Stimulated activated CD8-positive, alpha-beta memory T cell treated with anti-CD3 and anti-CD28 coated beads, Interleukin-4, amount 100 ng/mL, for 1 hour (primary cell): Measurements from ENCODE around the gene RFESD.
"Not testable (repeated sequence)": the region's sequence is repeated elsewhere in the genome, so short reads cannot be mapped to it uniquely, and the experiment has no call there.

ENCODE experiments used
- DNase-seq, 2 donors: peaks; one replicate each; pipeline ENCODE4 v3.0.0-alpha.2; 2020; ENCODE audit warnings: low read depth in 2 of 2, low spot score in 1 of 2

The RFESD gene

DNA sequence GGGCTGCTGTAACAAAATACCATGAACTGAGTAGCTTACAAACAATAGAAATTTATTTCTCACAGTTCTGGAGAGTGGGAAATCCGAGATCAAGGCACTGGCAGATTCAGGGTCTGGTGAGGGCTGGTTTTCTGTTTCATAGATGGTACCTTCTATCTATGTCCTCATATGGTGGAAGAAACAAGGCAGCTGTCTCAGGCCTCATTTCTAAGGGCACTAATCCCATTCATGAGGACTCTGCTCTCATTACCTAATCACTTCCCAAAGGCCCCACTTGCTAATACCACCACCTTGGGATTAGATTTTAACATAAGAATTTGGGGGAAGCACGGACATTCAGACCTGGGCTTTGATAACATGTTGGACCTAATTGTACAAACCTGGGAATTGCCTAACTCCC lies 13.5 kb downstream of the RFESD start:
- no peak for DNase-seq

DNA sequence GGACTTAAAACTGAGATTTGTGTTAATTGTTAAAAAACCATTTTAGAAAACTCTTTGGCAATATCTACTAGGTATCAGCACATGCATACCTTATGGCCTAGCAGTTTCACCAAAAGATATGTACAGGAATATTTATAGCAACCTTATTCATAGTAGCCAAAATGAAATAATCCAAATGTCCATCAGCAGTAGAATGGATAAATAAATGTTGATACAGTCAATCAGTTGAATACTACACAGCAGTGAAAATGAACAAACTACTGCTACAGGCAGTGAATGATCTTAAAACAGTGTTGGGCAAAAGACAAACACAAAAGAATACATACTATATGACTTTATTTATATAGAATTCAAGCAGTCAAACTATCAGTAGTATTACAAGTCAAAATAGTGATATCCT lies 16.4 kb downstream of the RFESD start:
- DNase-seq = no peak

DNA sequence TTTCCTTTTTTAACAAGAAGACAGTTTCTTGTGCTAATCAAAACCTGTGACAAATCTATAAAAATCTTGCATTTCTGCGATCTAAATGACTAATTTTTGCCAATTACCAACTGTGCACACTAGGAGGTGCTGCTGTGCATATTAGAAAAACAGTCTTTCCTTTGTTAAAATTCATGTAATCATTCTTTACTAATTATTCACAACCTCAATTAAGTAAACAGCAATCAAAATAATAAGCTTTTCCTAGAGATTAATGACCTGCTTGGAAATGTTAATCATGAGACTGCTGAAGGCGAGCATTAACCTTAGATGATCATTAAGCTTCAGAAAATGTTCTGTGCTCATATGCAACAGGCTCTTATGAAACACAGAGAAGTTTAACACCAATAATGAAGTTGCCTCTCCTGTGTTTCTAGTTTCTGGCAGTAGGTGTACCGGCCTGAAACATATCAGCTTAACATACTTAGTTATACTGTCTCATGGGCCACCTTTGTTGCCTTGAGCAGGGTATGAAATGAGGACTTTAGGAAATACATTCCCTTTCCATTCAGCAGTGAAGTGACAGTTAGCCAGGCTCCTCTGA lies 17.7 kb downstream of the RFESD start:
- DNase-seq = no peak

DNA sequence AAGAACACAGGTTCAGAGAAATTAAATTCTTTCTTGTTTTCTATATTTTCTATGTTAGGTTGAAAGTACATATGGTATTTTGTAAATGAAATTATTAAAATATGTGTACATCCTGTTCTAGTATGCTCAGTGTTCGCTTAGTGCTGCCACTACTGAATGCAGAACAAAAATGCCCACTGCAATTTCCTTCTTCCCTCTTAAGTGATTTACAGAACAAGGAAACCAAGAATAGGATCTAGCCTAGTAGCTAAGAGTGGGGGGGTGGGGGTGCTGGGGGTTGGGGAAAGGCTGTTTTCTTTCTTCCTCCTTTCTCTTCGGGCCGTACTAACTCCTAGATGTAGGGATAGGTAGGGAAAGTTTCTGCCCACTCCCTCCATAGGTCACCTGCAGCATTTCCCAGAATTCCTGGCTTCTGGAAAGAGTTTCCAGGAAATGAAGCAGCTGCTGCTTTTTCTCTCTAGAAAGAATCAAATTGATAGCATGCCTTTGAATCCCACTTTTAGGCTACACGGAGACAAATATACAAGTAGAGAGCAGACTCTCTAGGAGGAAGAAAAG lies 20.6 kb downstream of the RFESD start:
- no peak for DNase-seq

DNA sequence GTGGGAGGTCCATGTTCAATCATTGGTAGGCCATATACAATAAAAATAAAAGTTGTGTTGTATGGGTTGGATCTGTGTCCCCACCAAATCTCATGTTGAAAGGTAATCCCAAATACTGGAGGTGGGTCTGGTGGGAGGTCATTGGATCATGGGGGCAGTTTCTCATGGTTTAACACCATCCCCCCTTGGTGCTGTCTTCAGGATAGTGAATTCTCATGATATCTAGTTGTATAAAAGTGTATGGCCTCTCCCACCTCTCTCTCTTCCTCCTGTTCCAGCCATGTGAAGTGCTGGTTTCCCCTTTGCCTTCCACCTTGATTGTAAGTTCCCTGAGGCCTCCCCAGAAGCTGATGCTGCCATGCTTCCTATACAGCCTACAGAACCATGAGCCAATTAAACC lies 21.1 kb downstream of the RFESD start:
- DNase-seq = no peak

DNA sequence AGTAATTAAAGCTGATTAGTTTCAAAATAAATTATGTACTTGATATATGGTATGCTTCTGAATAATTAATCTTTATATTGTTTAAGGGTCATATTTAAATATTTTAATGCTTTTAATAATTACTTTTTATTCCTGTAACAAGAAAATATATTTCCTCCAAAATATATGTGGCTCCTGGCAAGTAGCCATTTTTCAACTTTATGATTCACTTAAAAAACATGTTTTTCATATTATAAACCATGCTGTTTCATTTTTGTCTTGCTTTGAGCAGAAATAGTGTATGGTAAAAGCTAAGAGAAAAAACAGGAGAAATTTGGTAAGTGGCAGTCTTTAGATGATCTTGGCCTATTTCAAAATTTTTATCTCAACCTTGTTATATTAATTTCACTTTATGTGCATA lies 21.6 kb downstream of the RFESD start:
- no peak for DNase-seq

DNA sequence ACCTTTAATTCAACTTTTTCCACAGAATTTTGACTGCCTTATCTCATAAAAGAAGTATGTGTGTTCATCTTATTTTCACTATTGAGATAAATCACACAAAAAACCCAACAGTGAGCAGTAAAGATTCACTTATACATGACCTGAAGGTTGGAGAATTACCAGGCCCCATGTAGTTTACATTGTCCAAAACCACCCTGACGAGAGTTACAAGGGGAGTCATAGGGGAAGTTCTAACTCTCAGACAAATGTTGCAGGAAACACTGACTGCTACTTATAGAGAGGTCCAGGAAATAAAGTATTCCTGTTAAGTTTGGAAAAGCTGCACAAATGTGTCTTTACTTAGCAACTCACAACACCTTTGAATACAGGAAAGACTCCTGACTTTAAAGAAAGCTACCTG lies 22.2 kb downstream of the RFESD start:
- no peak for DNase-seq

DNA sequence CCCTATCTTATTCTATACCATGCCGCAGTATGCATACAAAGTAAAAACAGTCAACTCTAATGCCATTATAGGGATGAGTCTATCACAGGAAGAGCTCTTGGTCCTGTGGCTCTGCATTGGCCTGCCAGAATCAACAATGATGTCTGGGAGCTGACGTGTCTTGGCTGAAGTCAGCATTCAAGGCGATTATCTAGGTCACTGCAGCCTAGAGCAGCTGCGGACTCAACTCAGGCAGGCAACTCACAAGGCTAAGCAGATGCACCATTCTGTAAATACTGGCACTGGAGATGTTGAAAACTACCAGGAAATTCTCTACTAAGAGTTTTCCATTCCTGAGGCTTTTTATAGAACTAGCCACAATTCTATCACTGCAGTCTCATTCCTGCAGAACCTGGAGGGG lies 23.0 kb downstream of the RFESD start:
- no peak for DNase-seq

DNA sequence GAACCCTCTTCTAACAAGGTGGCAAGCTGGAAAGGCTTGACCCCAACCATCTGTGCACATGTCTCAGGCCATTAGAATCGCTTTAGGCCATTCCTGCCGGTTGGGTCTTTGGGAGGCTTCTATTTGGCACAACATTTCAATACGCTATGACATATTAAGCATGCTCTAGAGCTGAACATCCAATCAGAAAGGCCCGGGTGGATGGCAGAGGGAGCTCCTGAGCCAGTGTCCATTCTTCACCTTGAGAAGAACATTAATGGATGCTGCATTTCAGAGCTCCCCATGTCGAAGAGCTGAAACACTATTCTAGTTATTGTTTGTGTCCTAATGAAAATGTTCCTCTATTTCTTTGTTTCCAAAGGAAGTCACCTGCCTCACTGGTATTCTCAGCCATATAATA lies 23.4 kb downstream of the RFESD start:
- DNase-seq = no peak

DNA sequence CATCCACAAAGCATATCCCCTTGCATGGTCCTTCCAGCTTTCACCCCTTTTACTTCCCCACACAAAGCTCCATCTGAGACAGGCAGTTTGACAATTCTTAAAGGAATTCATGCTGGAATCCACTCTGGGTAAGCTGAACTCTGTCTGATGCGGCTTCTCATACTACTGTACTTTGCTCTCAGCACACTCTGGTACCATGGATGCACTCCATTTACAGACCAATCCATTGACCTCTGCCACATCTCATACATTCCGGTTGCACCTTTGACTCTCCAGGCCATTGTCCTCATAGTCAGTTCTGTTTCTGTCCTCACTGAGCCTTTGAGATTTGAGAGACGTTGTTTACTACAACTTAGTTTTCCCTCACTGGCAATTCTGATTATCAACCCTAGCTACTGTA lies 24.0 kb downstream of the RFESD start:
- no peak for DNase-seq

DNA sequence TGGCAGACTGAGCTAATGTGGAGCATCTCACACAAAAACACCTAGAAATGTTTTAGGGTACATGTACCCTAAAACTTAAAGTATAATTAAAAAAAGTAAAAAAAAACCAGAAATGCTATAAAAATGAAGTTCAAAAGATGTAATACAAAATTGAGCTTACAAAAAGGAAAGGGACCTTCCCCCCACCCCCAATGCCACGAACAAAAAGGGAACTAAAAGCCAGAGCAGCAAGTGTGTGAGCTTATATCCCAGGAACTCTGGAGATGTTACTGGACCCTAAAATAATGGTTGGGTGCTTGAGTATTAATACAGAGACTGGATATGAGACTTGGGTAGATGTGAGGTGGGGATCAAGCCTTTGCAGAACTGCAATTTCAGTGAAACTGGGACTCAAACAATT lies 25.2 kb downstream of the RFESD start:
- DNase-seq = no peak

DNA sequence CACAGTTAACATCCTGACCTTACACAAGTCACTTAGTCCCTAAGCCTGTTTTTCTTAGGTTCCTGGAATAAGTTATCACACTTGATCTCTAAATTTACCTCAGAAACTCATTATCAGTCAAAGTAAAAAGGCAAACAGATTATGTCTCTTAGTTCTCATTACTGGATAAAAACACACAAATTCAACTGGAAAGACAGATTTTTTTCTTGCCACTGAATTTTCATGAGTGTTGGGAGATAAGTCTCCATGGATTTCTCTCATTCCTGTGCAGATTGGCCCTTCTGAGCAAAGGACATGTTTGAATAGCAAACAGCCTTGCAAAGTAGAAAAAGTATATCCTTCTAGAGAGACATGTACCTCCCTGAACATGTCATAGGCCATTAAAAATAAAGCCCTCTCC lies 26.1 kb downstream of the RFESD start:
- no peak for DNase-seq

DNA sequence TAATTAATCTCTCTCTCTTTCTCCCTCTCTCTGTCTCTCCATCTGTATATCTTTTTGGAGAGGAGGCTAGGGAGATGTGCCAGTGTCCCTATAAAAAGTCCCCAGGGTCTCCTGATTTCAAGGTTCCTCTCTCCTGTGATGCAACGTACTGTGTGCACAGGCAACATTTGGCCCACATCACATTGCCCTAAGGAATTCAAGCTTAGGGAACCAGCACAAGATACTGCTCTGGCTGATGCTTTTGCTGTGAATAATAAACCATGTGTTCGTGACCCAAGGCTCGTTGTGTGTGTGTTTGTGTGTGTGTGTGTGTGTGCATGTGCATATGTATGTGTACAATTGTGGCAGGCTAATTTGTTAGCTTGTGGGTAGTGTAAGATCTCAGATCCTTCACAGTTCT lies 26.5 kb downstream of the RFESD start:
- DNase-seq = no peak

DNA sequence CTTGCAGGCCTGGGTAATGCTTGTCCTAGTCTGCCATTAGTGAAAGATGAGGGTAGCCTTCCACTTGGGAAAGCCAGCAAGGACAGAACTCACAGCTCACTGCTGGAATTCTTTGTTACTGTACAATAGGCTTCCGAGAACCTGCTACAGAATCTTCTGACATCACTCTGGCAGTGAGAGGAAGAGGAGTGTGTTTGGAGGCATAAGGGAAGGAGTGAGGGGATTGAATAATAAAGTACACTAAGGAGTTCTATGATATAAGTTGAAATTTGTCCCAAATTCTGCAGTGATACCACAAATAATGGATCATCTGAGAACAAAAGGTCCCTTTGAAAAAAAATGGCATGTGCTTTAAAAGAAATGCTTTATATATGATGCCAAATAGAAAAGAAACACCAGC lies 36.3 kb downstream of the RFESD start, which contains the start of gene SPATA9:
SPATA9 (minus strand) TSS at position 101 of the 400 bp plus-strand sequence. CDS start 137 bp downstream, outside the sequence.
- no peak for DNase-seq

DNA sequence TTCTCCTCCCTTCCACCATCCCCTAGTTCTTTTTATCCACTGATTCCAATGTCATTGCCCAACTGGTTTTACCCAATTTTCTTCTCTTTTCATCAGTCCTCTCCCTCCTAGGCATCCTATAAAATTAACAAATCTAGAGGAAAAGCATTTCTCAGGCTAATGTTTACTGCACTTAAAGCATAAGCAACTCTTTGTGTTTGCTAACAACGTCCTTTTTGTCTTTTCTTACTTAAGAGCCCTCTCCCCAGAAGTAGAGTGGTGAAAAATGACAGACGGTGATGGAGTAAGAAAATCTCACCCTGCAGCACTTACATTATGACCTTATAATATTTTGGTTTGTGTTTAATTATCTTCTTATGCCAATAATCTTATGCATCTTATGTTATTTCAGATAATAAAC lies 37.8 kb downstream of the RFESD start:
- no peak for DNase-seq

DNA sequence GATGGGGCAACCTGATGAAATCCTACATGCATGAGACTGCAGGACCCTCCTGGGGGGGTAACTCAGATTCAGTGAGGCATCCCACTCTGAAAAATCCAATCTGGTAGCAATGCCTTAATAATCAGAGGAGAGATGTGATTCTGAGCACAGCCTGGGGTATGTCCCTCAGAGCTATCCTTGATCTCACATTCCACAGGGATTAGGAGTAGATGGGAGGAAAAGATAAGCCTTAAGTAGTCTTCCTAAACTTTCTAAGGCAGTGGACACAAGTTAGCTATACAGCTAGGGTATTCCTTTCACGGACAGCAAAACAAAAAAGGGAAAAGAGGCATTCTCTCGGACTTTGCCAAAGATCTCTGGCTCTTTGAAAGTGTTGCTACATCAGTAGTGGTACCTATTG lies 40.1 kb downstream of the RFESD start:
- no peak for DNase-seq

DNA sequence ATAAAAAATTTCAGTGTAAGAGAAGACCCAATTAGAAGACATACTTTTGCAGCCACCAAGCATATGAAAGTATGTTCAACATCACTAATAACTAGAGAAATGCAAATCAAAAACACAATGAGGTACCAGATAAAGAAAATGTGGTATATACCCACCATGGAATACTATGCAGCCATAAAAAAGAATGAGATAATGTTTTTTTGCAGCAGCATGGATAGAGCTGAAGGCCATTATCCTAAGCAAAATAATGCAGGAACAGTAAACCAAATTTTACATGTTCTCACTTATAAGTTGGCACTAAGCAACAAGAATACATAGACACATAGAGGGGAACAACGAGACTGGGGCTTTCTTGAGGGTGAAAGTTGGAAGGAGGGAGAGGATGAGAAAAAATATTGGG lies 43.1 kb downstream of the RFESD start:
- no peak for DNase-seq

DNA sequence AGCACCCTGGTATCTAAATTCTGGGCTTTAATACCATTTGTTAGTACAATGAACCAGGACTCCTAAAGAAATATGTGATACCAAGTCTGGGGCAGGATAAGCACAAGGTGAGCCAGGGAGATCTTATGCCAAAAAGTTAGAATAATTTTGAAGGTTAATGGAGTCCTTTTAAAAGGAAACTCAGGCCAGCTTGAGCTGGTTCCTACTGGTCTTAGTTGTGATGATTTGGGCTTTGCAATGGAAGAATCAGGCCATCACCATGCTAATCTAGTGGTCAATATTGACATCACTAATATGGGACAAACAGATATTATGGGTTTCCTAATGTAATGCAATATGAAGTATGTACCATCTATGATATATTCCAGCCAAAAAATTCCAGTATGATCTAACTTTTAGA lies 43.8 kb downstream of the RFESD start:
- no peak for DNase-seq

DNA sequence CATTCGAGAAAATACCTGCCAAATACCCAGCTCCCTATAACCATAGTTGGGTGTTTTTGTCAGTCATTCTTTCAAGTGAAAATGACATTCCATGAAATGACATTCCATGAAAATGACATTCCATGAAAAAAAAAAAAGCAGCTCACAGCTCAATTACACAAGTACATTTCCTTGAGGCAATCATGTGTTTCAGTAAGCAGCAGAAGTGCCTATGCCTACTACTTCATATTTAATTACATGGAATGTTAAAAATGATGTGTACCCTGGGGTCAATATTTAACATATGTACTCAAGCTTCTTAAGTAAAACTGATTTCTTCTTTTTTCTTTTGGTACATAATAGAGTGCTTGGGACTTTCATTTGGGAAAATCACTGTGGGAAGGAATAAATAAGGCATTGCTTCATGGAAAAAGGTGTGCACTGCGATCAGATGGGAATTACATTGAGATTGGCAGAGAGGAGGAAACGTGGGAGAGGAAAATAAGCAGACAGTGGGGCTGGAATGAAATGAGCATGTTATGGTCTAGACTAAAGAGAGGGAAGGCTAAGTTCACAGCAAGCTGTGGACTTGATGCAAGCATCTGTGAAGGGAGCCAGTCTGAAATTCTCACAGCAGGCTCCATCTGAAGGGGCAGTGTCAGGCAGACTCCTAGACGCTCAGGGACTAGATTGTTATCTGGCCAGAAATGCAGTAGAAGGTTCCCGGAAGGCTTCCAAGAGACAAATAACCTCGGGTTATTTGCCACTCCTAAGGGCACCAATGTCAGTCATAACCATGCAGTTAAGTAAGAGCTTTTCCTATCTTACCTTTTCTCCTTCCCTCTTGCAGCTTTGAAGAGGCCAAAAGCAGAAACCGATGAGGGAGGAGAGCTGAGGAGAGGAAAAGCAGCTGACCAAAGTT lies 51.5 kb downstream of the RFESD start:
- DNase-seq = no peak

DNA sequence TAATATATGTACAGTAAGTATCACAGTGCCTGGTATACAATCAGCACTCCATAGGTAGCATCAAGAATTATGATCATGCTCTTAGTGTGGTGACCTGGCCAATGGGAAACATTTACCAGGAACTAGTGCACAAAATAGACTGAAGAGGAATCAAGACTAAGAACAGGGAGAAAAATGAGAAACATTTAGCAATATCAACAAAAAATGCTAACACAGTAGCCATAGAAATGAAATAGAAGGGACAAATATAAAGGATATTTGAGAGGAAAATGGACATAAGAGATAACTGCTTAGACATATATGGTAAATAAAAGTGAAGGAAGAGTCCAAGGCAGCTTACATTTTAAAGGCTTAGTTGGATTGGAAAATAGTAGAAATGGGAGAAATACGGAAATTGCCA lies 52.8 kb downstream of the RFESD start:
- no peak for DNase-seq

DNA sequence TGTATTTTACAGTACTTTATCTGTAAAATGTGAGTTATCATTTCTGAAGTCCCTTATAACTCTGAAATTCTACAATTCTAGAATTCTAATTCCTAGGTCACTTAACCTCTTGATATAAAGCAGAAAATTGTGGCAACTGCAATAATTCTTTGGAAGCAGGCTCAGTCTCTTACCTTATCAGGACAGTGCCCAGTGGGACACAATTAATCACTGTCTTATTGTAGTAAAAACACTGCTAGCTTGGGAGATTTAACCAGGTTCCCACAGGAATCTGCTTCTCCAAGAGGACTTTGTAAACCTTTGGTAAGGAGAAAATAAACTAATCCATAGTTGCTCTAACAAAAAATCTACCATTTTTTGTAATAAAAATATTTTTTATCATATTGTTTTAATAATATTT lies 54.5 kb downstream of the RFESD start:
- DNase-seq = no peak

DNA sequence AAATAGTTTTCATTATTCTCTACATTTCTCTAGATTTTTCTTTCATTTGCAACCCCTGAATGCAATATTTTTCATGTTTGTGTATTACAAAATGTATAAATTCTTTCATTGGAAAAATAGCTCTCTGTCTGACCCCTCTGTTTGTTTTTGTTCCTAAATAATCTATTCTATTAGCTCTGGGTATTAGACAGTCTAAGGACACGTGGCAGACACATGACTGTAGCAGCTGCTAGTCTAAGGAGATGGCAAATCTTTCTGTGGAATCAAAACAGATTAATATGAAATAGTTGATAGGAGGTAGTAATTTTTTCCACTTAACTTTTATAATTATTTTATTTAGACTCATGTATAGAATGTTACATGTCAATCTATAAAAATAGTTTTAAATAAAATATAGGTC lies 57.6 kb downstream of the RFESD start:
- DNase-seq = no peak

DNA sequence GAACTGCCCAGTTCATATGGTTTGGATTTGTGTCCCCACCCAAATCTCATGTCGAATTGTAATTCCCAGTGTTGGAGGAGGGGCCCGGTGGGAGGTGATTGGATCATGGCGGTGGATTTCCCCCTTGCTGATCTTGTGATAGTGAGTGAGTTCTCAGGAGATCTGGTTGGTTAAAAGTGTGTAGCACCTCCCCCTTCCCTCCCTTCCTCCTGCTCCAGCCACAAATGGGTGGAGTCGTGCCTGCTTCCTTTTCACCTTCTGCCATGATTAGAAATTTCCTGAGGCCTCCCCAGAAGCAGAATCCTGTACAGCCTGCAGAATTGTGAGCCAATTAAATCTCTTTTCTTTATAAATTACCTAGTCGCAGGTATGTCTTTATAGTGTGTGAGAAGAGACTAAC lies 59.6 kb downstream of the RFESD start:
- not testable (repeated sequence) for DNase-seq
